GM19395 (cell line): Measurements from ENCODE around the gene EML3.
A peak's percentile ranks its signal among the peaks of the same experiment; 100 is the strongest.
"Not testable (repeated sequence)": the region's sequence is repeated elsewhere in the genome, so short reads cannot be mapped to it uniquely, and the experiment has no call there.

Source experiments
- ATAC-seq: cut with Tn5 transposase; IDR thresholded peaks from one replicate; pipeline ENCODE4 v1.9.1; 2021; ENCODE audit warnings: mild to moderate bottlenecking, moderate library complexity; ENCODE audit not compliant: unreplicated experiment

The EML3 gene, protein sequence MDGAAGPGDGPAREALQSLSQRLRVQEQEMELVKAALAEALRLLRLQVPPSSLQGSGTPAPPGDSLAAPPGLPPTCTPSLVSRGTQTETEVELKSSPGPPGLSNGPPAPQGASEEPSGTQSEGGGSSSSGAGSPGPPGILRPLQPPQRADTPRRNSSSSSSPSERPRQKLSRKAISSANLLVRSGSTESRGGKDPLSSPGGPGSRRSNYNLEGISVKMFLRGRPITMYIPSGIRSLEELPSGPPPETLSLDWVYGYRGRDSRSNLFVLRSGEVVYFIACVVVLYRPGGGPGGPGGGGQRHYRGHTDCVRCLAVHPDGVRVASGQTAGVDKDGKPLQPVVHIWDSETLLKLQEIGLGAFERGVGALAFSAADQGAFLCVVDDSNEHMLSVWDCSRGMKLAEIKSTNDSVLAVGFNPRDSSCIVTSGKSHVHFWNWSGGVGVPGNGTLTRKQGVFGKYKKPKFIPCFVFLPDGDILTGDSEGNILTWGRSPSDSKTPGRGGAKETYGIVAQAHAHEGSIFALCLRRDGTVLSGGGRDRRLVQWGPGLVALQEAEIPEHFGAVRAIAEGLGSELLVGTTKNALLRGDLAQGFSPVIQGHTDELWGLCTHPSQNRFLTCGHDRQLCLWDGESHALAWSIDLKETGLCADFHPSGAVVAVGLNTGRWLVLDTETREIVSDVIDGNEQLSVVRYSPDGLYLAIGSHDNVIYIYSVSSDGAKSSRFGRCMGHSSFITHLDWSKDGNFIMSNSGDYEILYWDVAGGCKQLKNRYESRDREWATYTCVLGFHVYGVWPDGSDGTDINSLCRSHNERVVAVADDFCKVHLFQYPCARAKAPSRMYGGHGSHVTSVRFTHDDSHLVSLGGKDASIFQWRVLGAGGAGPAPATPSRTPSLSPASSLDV

DNA sequence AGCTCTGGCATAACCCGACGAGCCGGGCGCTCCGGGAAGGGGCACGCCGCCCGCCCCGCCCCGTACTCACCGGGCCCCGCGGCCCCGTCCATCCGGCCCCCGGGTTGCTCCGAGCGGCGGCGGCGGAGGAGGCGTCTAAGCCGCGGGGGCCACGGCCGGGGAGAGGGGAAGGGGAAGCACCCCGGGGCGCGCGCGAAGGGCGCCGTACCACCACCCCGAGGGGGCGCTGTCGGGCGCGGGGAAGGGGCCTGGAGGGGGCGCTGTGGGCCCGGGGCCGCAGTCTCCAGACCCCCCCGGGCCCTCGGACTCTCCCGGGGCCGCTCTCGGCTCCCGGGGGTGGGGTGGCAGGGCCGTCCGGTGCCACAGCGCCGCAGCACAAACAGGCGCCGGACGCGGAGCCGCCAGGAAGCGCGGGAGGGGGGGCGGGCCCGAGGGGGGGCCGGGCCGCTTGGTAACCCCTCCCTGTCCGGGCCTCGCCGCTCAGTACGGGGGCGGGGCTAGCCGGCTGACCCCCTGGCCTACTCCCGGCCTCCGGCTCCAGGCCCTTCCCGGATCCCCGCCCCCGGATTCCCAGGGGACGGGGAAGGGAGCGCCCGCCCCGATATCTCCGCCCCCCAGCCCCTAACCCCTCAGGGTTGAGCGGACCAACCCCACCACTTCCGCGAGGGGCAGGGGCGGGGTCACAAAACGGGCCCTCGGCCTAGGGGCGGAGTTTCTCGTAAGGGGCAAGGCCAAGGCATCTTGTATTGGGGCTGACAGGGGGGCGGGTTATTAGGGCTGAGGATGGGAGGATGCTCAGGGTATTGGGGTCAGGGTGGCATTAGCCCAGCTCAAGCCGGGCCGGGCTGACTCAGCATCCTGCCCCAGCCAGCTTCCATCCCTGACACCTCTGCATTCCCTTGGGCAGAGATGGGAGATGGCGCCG is at the start of gene EML3, which contains the start of gene ROM1:
TSS of gene EML3 (minus strand) at position 410 of the 925 bp plus-strand sequence. CDS start at position 92, 318 bp downstream.
TSS of gene ROM1 (plus strand) at position 892 of the 925 bp plus-strand sequence. CDS start at position 917, 25 bp downstream.
- ATAC-seq = peak; percentile 78

DNA sequence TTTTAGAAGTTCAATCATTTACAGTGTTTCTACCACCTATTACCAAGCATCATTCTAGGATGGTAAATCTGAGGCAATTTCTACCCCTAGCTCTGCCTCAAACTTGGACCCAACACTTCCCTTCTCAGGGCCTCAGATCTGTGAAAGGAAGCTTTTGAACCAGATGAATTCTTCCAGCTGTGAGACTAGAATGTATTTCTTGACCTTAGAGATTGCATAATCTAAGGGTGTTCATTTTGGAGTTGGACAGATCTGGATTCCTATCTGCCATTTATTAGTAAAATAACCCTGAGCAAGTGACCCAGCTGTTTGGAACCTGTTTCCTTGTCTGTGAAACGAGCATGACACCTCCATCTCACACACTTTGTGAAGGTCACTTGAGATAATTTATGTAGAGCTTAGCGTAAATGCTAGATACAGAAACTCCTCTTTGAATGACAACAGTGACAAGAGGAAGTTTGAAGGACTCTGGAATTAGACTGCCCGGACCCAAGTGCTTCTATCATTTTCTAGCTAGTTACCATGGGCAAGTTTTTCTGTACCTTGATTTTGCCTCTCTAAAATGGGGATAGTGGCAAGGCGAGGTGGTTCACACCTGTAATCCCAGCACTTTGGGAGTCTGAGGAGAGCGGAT is 44.3 kb upstream of the EML3 start:
- ATAC-seq = no peak

DNA sequence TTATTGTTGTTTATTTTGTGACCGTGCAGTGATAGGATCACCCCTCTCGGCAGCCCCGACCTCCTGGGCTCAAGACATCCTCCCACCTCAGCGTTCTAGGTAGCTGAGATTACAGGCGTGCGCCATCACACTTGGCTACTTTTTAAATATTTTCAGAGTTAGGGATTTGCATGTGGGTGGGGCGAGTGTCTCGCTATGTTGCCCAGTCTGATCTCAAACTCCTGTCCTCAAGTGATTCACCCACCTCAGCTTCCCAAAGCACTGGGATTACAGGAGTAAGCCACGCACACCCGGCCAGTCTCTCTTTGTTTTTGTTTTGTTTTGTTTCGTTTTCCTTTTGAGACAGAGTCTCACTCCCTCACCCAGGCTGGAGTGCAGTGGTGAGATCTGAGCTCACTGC is 41.7 kb upstream of the EML3 start:
- ATAC-seq = no peak

DNA sequence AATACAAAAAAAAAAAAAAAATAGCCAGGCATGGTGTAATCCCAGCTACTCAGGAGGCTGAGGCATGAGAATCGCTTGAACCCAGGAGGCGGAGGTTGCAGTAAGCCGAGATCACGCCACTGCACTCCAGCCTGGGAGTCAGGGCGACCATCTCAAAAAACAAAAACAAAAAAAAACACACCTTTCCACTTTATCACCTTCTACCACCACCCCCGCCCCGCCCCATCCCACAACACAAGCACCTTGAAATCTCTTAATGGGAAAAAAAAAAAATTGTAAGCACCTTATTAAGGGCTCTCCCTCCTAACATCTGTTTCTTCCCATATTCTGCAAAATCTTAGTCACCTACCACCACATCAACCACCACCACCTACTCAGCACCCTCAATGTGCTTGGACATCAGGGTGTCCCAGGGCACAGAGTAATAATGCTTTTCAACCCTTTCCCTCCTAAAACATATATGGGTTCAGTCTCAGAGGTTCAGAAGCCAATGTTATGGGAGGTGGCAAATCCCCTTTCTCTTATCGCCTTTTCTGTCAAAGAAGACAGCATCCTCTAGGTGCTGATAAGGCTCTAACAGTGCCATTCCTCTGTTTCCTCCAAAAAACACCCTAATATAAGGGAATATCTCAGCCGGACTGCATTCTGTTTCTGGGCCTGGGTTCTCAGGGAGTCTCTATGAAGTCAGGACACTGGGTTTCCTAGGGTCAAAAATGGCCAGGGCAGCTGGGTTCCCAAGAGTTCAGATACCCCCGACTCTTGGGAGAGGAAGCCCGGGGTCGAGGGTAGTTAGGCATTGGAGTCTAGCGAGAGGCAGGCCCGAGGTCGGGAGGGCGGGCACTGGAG is 39.8 kb upstream of the EML3 start:
- ATAC-seq = peak; percentile 3

DNA sequence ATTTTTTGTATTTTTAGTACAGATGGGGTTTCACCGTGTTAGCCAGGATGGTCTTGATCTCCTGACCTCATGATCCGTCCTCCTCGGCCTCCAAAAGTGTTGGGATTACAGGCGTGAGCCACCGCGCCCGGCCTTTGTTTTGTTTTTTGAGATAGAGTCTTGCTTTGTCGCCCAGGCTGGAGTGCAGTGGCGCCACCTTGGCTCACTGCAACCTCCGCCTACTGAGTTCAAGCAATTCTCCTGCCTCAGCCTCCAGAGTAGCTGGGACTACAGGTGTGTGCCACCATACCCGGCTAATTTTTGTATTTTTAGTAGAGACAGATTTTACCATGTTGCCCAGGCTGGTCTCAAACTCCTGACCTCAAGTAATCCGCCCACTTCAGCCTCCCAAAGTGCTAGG is 37.7 kb upstream of the EML3 start:
- not testable (repeated sequence) for ATAC-seq

DNA sequence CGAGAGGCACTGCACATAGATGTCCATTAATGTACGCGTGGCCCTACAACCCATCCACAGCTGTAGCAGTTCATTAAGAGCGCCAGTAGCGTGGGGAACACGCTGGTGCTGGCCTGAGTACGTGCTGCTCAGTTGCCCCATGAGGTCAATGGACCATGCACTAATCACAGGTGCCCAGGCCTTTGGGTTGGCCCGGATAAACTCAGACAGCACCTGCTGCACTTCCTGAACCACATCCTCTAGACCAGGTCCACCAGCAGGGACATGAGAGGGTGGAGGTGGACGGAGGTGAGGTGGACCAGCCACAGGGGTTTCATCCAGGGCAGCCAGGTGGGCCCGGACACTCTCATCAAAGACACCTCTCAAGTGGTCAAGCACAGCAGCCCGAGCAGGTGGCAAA is 36.9 kb upstream of the EML3 start:
- no peak for ATAC-seq

DNA sequence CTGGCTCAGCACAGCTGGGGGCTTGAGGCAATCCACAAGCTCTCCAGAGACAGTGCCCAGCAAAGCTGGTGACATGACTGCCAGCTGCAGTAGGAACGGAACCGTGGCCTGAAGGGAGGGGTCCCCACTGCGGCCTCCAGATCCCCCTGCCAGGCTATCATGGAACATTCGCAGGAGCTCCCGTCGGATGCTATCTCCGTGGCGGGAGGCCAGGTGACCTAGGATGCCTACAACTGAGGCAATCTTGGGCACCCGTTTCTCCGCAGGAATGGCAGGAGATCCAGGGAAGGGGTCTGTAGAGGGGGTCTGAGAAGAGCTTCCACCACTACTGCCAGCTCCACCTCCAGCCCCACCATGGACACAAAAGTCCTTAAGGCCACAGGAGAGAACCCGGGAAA is 36.4 kb upstream of the EML3 start:
- no peak for ATAC-seq

DNA sequence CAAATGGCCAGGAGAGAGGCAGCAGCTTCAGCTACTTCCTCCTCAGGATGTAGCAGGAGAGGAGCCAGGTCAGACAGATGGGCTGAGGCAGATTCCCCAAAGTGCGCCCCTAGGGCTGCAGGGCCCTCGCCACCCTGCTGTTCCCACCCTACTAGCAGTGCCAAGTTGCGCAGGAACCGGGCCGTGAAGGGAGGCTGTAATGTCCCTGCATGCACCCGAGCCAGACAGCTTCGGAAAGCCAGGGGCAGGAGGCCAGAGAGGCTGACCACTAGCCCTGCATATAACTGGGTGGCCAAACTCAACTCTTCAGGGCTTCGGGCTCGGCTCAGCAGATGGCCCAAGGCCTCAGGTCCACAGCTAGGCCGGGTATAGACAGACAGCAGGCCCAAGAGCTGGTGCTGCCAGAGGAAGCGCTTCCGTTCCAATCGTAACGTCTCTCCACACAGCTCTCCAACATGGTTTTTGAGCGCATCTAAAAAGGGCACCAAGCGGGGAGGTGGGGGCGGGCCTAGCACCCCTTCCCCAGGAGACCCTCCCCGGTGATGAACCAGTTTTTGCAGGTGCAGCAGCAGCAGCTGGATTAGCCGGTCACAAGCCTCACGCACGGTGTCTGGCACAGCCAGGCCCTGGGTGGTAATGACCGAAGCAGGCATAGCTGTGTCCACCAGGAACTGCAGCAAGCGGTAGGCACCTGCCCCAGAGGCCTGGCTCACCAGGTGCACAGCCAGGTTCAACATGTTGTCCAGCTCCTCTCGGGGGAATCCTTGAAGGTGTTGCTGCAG is 35.8 kb upstream of the EML3 start:
- no peak for ATAC-seq

DNA sequence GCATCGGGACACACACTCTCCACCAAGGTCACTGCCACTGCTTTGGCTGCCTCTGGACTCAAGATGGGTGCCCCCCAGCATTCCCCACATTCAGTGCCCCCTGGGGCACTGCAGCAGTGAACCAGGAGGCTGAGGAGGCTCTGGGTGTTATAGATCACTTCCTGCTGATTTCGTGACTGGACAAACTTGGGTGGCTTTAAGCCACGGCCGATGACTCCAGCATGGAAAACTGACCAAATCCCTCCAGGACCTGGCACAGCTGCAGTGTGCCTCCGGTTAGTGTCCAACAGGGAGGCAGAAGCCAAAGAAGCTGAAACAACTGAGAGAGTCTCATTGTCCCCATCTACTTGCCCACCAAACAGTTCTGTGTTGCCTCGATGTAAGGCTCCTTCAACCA is 35.0 kb upstream of the EML3 start:
- no peak for ATAC-seq

DNA sequence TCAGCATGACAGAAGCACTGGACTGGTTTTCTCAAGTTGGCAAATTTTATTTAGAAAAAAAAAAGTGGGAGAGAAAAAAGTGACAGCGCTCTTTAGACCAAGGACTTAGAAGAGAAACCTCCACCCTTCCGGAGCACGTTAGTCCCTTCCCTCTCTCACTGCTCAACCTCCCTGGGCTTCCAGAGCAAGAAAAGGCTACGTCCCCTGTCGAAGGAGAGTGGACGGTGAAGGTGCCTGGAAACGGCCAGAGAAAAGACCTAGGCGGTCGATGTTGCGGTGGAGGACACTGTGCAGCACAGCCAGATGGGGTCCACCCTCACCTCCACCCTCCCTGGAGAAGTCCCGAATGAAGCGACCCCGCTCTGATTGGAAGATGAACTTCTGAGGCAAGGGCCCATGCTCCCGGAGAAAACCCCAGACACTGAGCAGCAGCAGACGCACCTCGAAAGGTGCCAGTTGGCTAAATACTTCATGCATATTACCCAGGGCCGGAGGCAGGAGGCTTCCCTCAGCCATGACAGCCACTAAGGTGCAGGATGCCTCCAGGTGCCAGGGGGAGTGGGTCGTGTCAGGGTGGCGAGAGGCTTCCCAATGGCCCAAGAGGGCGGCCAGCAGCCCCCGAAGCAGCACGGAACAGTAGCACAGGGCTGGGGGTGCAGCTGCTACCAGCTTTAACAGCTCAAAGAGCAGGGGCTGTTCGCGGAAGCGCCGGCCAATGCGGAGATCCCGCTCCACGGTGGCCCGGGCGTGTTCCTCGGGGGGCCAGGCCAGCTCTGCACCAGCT is 34.4 kb upstream of the EML3 start:
- no peak for ATAC-seq

DNA sequence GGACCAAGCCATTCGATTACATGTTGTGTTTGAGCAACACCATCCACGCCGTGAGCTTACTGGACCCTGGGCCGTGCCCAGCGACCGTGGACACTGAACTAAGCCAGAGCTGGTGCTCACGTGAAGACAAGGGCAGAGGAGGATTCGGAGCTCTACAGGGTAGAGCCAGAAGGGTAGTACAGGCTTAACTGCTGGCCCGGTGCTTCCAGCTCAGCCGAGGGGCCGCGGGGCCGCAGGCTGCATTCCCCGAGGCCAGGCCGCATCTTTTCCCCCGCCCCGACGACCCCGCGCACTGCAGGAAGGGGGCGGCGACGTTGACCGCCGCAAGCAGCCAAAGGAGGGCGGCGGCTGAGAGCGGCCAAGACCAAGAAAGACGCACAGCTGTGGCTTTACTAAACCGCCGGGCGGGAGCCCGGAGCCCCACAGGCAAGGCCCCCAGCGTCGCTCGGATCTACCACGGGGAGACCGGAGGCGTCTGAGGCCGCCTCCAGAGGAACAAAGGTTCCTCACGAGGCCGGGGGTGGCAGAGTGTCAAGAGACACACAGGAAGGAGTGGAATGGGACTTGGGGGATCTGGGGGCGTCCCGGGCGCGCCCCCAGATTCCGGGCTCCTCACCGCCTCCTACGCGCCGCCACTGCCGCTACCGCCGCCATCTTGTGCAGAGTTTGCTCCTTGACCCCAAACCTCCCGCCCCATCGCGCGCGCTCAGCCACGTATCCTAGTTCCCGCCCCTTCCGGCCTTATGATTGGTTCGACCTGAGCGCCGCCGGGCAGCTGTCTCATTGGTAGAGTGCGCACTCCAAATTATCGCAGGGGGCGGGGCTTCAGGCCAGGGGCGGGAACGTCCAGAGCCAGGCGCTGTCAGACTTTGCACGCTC is 33.6 kb upstream of the EML3 start, which contains the start of gene GANAB:
TSS of gene GANAB (minus strand) at position 668 of the 879 bp plus-strand sequence. CDS start at position 654, 14 bp downstream.
- peak; percentile 89 for ATAC-seq

DNA sequence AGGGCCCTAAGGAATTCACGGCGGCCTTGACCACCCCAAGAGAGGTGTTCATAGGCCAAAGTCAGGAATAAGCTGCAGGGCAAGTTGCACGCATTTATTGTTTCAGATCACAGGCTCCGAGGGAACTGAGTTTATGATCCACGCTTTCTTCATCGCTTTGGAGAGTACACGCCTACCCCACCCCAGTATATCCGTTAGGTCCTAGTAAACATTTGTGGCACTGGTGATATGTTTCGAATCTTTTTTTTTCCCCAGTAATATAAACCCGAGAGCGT is 33.0 kb upstream of the EML3 start:
- no peak for ATAC-seq

DNA sequence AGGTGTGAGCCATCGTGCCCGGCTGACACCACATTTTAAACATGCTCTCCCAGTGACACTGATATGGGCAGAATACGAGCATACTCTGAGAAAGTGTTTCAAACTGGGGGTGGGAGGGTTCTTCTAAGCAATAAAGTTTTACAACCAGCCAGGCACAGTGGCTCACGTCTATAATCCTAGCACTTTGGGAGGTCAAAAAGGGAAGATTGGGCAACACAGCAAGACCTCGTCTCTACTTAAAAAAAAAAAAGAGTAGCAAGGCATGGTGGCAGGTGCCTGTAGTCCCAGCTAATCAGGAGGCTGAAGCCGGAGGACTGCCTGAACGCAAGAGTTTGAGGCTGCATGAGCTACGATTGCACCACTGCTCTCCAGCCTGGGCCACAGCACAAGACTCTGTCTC is 31.6 kb upstream of the EML3 start:
- no peak for ATAC-seq

DNA sequence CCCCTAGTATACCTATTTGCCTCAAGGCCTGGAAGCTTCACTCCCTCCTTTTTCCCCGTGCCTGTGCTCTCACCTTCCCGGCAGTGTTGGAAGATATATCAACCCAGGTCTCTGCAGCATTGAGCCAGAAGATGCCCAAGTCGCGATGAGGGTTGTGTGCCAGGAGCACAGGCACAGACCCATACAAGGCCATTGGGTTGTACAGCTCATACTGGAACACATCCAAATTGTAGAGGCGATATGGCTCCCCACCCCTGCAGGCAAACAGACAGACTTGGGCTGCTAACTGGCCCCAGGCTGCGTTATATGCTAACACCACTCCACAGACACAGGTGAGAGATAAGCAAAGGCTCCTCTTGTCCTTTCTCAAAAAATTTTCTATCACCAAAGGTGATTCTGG is 19.9 kb upstream of the EML3 start:
- no peak for ATAC-seq

DNA sequence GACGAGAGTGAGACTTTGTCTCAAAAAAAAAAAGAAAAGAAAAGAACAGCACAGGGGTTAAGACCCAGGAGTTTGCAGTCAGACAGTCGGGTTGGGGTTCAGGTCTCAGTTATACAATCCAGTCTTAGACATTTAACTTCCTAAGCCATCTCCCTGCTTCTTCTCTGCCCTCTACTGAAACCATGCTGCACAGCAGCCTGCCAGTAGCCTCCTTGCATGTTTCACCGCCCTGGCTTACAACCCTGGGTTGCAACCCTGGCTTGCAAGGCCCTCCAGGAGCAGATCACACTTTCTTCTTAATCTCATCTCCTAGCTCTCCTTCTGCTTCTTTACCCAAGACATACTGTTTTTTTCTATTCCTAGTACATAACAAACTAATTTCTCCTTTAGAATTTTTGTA is 15.1 kb upstream of the EML3 start:
- no peak for ATAC-seq

DNA sequence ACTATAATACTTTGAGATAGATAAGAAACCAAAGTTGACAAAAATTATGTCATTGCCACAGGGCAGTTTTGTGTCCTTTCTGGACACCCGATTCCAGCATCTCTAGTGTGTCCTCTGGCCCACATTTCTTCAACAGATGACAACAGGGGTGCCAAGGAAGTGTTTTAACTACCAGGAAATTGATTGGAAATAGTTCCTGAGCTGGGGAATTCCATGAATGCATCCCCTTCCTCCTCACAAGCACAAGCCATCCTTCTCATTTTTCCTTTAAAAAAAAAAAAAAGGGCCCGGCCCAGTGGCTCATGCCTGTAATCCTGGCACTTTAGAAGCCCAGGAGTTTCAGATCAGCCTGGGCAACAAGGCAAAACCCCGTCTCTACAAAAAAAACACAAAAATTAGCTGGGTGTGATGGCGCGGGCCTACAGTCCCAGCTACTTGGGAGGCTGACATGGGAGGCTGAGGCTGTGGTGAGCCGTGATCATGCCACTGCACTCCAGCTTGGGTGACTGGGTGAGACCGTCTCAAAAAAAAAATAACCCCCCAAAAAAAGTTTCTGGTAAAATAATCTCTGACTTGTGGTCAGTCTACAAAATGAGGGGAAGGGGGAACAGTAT is 10.0 kb upstream of the EML3 start:
- no peak for ATAC-seq
